GM18507 (cell line): ENCODE results near the gene HOXC10.

Experiments
- DNase-seq: peaks from one replicate; pipeline ENCODE4 v3.0.0; 2011; ENCODE audit warnings: low read depth; ENCODE audit not compliant: insufficient read length; ENCODE audit errors: extremely low spot score
- FAIRE-seq: peaks from 2 replicates; lab custom pipeline; 2011; peaks lifted over from hg19 to GRCh38; lab: Jason Lieb, UNC

Gene HOXC10

DNA sequence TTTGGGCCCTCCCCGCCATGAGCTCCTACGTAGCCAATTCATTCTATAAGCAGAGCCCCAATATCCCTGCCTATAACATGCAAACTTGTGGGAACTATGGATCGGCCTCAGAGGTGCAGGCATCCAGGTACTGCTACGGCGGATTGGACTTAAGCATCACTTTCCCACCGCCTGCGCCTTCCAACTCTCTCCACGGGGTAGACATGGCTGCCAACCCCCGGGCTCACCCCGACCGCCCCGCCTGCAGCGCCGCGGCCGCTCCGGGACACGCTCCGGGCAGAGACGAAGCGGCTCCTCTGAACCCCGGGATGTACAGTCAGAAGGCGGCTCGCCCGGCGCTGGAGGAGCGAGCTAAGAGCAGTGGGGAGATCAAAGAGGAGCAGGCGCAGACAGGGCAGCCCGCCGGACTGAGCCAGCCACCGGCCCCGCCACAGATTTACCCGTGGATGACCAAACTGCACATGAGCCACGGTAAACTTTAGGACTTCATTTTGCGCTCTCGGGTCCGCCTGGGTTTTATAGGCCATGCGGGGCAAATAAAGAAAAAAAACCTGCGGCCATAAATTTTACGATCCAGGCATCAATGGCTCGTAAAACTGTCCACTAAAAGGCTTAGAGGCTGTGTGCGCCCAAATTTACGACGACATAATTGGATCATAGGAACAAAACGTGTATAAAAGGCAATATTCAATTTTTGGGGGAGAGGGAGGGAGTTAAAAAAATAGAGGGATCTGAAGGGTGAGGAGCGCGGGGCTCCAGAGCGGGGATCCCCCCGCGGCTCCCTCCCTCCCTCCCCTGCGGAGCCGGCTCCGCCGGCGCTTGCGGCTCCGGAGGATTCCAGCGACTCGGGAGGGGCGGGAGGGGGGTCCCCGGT, 48.4 kb downstream of the HOXC10 start:
- no peak for DNase-seq
- FAIRE-seq: no peak

GRCh38 chr12:54033980-54034784, 49.2 kb downstream of the HOXC10 start:
- FAIRE-seq (no peak), DNase-seq (no peak)

GRCh38 chr12:54034785-54035310, 49.9 kb downstream of the HOXC10 start:
- FAIRE-seq: no peak

DNA sequence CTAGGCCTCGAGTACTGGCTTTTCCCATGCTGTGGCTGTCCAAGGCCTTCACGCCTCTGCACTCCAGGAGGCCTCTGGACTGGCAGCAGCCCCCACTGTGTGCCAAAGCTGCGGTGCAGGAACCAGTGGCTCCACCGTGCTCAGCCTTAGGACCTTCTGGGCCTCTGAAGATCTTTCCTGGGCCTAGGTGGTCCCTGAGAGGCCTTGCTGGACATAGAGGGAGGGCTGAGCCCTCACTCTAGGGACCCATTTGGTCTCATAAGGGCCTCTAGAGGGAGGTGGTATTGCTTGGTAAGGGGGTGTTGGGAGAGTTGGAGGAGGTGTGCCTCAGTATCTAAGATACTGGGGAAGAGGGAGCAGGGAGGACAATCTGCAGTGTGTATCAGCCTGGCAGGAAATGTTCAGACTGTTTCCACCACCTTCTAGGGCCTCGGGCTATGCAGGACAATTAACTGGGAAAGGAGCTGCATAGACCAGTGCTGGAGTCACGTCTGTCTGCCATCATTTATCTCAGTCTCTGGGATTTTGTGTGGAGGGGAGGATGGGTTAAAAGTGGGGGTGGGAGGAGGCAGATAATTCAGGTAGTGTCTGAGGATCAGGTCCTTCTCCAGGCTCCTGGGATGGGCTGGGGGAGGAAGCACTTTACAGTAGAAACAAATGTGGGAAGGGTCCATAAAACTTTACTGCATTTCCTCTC, 50.8 kb downstream of the HOXC10 start:
- FAIRE-seq (no peak), DNase-seq (no peak)

More at GRCh38 chr12:54034785-54035310, 49.9 kb downstream of the HOXC10 start:
- DNase-seq: no peak

GRCh38 chr12:54036620-54037359, 51.8 kb downstream of the HOXC10 start:
- FAIRE-seq (no peak), DNase-seq (no peak)

- no peak for DNase-seq
- no peak for FAIRE-seq
These were observed 52.7 kb downstream of the HOXC10 start for GRCh38 chr12:54037360-54038283.

DNA sequence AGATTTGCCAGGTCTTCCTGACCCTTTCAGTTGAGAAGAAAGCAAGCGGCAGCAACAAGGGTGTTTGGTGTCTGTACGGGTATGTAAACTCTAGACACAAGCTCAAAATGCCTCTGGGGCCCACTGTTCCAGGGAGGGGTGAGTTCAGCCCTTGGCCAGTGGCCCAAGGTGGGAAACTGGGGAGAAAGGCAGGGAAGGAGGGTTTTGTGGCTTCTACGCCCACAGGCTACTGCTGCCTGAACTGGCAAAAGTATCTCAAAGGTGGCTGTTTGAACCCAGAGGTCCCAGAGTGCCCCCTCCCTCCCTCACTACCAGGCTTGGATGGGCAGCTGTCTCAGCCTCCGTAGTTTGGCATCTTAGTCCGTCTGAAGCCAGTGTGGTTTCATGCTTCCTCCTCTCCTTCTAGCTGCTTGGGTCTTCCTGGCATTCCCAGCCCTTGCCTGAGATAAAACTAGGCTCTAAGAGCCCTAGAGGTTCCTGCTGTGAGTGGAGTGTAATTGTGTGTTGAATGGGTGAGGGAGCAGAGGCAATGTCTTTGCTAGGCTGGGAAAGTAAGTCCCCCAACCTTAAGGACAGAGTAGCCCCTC, 53.4 kb downstream of the HOXC10 start:
- no peak for DNase-seq
- FAIRE-seq: no peak

- FAIRE-seq: no peak
- DNase-seq: no peak
These were observed 54.0 kb downstream of the HOXC10 start for GRCh38 chr12:54038871-54039414.

DNA sequence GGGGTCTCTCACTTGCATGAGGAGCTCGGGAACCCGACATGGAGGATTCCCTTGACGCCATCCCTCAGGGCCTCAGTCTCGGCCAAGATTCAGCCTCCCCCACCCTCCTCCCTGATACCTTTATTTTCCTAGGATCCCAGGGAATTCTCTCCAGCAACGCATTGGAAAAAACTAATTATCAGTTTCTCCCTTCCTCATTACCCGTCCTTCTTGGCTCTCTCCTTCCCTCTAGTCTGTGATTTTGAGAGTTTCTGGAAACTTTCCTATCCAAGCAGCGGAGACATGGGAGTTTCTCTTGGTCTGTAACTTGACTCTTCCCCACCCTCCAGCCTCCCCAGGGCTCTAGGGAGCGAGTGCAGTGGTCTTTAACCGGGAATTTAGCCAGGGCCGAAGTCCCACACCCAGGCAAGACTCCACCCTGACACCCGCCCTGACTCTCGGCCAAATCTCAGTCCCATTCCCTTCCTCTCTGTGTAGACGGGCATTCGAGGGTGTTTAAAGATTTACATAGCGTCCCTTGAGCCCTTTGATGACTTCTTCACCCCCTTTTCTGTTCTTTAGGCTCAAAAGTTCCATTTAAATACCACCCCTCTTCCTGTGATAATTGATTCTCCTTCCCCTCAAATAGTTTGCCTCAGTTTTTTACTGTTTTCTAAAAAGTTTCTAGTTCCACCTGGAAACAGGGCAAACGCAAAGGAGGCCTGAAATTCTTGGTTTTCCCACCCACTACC, 54.6 kb downstream of the HOXC10 start:
- no peak for FAIRE-seq
- no peak for DNase-seq
